SH-SY5Y (cell line): ENCODE data around the gene WDR54.

Source experiments
- GATA2 ChIP-seq: IDR thresholded peaks from 2 replicates; pipeline ENCODE4 v1.6.1; 2011; ENCODE audit warnings: mild to moderate bottlenecking, low read depth, low read length
- GATA3 ChIP-seq: IDR thresholded peaks from 2 replicates; pipeline ENCODE4 v1.6.1; 2011; ENCODE audit warnings: low read depth, mild to moderate bottlenecking, low read length, moderate library complexity

- TF ChIP-seq GATA2 (no peak), GATA3 (no peak)
Observed at GRCh38 chr2:74399785-74400184, 21.7 kb upstream of the WDR54 start.
